PC-3 (cell line): Measurements from ENCODE around the gene SEC14L6.

ENCODE experiments used
- EZH2 ChIP-seq: fragments of 300-600 bp; sonication (generic); IDR thresholded peaks from one replicate; pipeline ENCODE4 v1.6.1; 2017; ENCODE audit warnings: antibody characterized with exemption, mild to moderate bottlenecking, low read length; ENCODE audit not compliant: unreplicated experiment
- EZH2phosphoT487 ChIP-seq: fragments of 300-600 bp; sonication (generic); IDR thresholded peaks from 2 replicates; pipeline ENCODE4 v1.6.1; 2018; ENCODE audit warnings: mild to moderate bottlenecking, antibody characterized with exemption, low read length, borderline replicate concordance
- TF ChIP-seq, protein P1 (sequence below): fragments of 300-600 bp; sonication (generic); conservative IDR thresholded peaks from 2 replicates; pipeline ENCODE4 v1.5.1; 2017; ENCODE audit warnings: antibody characterized with exemption, low read depth, mild to moderate bottlenecking, low read length

DNA sequence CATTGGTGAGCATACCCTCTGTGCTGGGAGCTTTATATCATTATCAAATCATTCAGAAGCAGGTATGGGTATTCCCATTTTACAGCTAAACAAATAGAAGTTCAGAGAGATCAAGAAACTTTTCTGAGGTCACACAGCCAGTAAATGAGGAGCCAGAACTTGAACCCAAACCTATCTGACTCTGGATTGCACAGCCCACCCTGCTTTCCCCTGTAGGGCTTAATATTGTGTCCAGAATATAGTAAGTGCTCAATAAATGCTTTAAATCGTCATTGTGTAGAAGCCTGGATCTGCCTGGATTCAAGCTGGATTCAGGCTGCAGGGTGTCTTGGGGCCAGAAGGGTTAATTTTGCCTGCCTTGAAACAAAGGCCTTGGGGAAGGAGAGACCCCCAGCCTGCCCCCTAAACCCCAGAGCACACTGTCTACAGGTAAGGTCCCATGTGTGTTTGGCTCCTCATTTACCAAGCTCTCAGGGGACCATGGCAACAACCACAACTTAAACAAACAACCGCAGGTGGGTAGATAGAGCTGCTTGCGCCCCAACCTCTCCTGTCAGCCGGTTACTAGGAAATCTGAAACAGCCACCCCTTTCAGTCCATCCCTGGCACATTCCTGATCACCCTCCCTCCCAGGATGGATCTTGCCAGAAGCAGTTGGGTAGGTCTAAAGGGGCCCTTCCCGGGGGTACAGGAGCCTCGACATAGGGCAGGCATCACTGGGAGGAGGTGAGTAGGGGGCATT, 71.7 kb downstream of the SEC14L6 start:
- TF ChIP-seq, protein P1, sequence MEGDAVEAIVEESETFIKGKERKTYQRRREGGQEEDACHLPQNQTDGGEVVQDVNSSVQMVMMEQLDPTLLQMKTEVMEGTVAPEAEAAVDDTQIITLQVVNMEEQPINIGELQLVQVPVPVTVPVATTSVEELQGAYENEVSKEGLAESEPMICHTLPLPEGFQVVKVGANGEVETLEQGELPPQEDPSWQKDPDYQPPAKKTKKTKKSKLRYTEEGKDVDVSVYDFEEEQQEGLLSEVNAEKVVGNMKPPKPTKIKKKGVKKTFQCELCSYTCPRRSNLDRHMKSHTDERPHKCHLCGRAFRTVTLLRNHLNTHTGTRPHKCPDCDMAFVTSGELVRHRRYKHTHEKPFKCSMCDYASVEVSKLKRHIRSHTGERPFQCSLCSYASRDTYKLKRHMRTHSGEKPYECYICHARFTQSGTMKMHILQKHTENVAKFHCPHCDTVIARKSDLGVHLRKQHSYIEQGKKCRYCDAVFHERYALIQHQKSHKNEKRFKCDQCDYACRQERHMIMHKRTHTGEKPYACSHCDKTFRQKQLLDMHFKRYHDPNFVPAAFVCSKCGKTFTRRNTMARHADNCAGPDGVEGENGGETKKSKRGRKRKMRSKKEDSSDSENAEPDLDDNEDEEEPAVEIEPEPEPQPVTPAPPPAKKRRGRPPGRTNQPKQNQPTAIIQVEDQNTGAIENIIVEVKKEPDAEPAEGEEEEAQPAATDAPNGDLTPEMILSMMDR: no peak
- TF ChIP-seq EZH2 (no peak), EZH2phosphoT487 (no peak)
